ENCODE data around the gene MOGAT1.
"Not testable (repeated sequence)": the region's sequence is repeated elsewhere in the genome, so short reads cannot be mapped to it uniquely, and the experiment has no call there.

The MOGAT1 gene

GRCh38 chr2:222743251-222743812, 71.9 kb downstream of the MOGAT1 start:
- DNase-seq (ENCODE audit: low read depth in 2 of 2), result no peak

- DNase-seq (ENCODE audit: low read depth in 2 of 2), result no peak
Observed at GRCh38 chr2:222745836-222746559, 74.5 kb downstream of the MOGAT1 start.

GRCh38 chr2:222747526-222748160, 76.2 kb downstream of the MOGAT1 start:
- no peak for DNase-seq (ENCODE audit: low read depth in 2 of 2)

- DNase-seq (ENCODE audit: low read depth in 2 of 2), result no peak
Observed at GRCh38 chr2:222750533-222750932, 79.1 kb downstream of the MOGAT1 start.

- no peak for DNase-seq (ENCODE audit: low read depth in 2 of 2)
Observed at GRCh38 chr2:222751238-222751637, 79.8 kb downstream of the MOGAT1 start.

- DNase-seq (ENCODE audit: low read depth in 2 of 2), result no peak
Observed at GRCh38 chr2:222751821-222752719, 80.6 kb downstream of the MOGAT1 start.

- DNase-seq (ENCODE audit: low read depth in 2 of 2), result no peak
Observed at GRCh38 chr2:222752746-222753145, 81.3 kb downstream of the MOGAT1 start.

- no peak for DNase-seq (ENCODE audit: low read depth in 2 of 2)
Observed at GRCh38 chr2:222753251-222753824, 81.9 kb downstream of the MOGAT1 start.

GRCh38 chr2:222754324-222754930, 83.0 kb downstream of the MOGAT1 start:
- no peak for DNase-seq (ENCODE audit: low read depth in 2 of 2)

GRCh38 chr2:222755593-222755992, 84.1 kb downstream of the MOGAT1 start:
- not testable (repeated sequence) for DNase-seq (ENCODE audit: low read depth in 2 of 2)

- no peak for DNase-seq (ENCODE audit: low read depth in 2 of 2)
Observed at GRCh38 chr2:222756362-222756831, 84.9 kb downstream of the MOGAT1 start.

GRCh38 chr2:222756951-222757650, 85.6 kb downstream of the MOGAT1 start:
- DNase-seq (ENCODE audit: low read depth in 2 of 2), result no peak

Measured in stimulated activated CD4-positive, alpha-beta T cell treated with anti-CD3 and anti-CD28 coated beads, Interleukin-4, amount 100 ng/mL, for 48 hours (primary cell).